ENCODE measurements around the gene SURF6. TPM values are rescaled to one million over a fixed set of nuclear protein-coding genes. Genes with fewer than 3 reads are reported as not detected.
A peak's percentile ranks its signal among the peaks of the same experiment; 100 is the strongest.

The SURF6 gene
- total RNA-seq, 4 donors from 2014 or later: 21.6 to 36.3 (median 31.5) TPM

- Histone ChIP-seq H3K4me1 (peaks cover 0 to 35% (median 11%) of the 10 kb centered on the region in 4 donors), H3K27ac (no peak overlapping the region), H3K27me3 (no peaks in the 10 kb centered on the region), H3K9me3 (no peaks in the 10 kb centered on the region), H3K36me3 (peaks cover 0 to 74% (median 6%) of the 10 kb centered on the region in 3 donors), H3K4me3 (no peak overlapping the region)
- TF ChIP-seq CTCF (IDR thresholded peaks at IDR 0.05) (no peak), EP300 (IDR thresholded peaks at IDR 0.05) (no peak), POLR2A (IDR thresholded peaks at IDR 0.05) (no peak)
- no peak for DNase-seq (ENCODE audit: low spot score in 2 of 2)
- 62 to 80% methylated on average over 9 to 11 of the region's 11 CpGs for WGBS, 2 donors
Measured at GRCh38 chr9:133342570-133342969, 6.6 kb upstream of the SURF6 start.

- no peaks in the 10 kb centered on the region for H3K27me3 ChIP-seq
- no peak for TF ChIP-seq POLR2A (IDR thresholded peaks at IDR 0.05)
- no peak for TF ChIP-seq EP300 (IDR thresholded peaks at IDR 0.05)
- no peak for TF ChIP-seq CTCF (IDR thresholded peaks at IDR 0.05)
- peaks cover 0 to 74% (median 6%) of the 10 kb centered on the region in 3 donors for H3K36me3 ChIP-seq
- H3K27ac ChIP-seq: no peak overlapping the region
- 78% methylated on average over 12 of the region's 12 CpGs for WGBS, 2 donors
- no peak for DNase-seq (ENCODE audit: low spot score in 2 of 2)
- H3K4me3 ChIP-seq: no peak overlapping the region
- no peaks in the 10 kb centered on the region for H3K9me3 ChIP-seq
- H3K4me1 ChIP-seq: peaks cover 0 to 37% (median 11%) of the 10 kb centered on the region in 4 donors
Measured at GRCh38 chr9:133342069-133342406, 6.0 kb upstream of the SURF6 start.

- H3K36me3 ChIP-seq: peaks cover 0 to 74% (median 6%) of the 10 kb centered on the region in 3 donors
- H3K4me1 ChIP-seq: peaks cover 0 to 37% (median 10%) of the 10 kb centered on the region in 4 donors
- peak in 1 of 2 donors; percentile 23 for DNase-seq (ENCODE audit: low spot score in 2 of 2)
- peak in 1 of 2 donors; percentile 9 for TF ChIP-seq POLR2A (IDR thresholded peaks at IDR 0.05)
- TF ChIP-seq CTCF (IDR thresholded peaks at IDR 0.05): no peak
- peak in 1 of 2 donors; percentile 11 for TF ChIP-seq EP300 (IDR thresholded peaks at IDR 0.05)
- H3K9me3 ChIP-seq: no peaks in the 10 kb centered on the region
- H3K27me3 ChIP-seq: no peaks in the 10 kb centered on the region
- peak overlapping the region in 2 of 4 donors; percentile 8 to 34 for H3K27ac ChIP-seq
- no peak overlapping the region for H3K4me3 ChIP-seq
- 82 to 84% methylated on average over 14 to 15 of the region's 15 CpGs for WGBS, 2 donors
Measured at GRCh38 chr9:133341369-133342068, 5.5 kb upstream of the SURF6 start.

GRCh38 chr9:133340916-133341315 is 4.9 kb upstream of the SURF6 start:
- Histone ChIP-seq H3K9me3 (no peaks in the 10 kb centered on the region), H3K27me3 (no peaks in the 10 kb centered on the region), H3K36me3 (peaks cover 0 to 73% (median 6%) of the 10 kb centered on the region in 3 donors), H3K27ac (peak overlapping the region in 2 of 4 donors; percentile 8 to 34), H3K4me1 (peaks cover 0 to 34% (median 5%) of the 10 kb centered on the region in 4 donors), H3K4me3 (no peak overlapping the region)
- TF ChIP-seq EP300 (IDR thresholded peaks at IDR 0.05) (no peak), CTCF (IDR thresholded peaks at IDR 0.05) (no peak), POLR2A (IDR thresholded peaks at IDR 0.05) (no peak)
- DNase-seq (ENCODE audit: low spot score in 2 of 2): no peak
- WGBS, 2 donors: 81 to 86% methylated on average over 11 to 13 of the region's 13 CpGs

- peak overlapping the region in 1 of 4 donors; percentile 0 for H3K27ac ChIP-seq
- 70 to 95% methylated on average over 2 to 3 of the region's 3 CpGs for whole genome bisulfite sequencing, 2 donors
Measured at GRCh38 chr9:133340256-133340655, 4.3 kb upstream of the SURF6 start.

More at GRCh38 chr9:133340256-133340655, 4.3 kb upstream of the SURF6 start:
- H3K27me3 ChIP-seq: no peaks in the 10 kb centered on the region
- H3K4me3 ChIP-seq: no peak overlapping the region
- H3K4me1 ChIP-seq: peaks cover 0 to 30% (median 8%) of the 10 kb centered on the region in 4 donors
- no peak for TF ChIP-seq EP300 (IDR thresholded peaks at IDR 0.05)
- TF ChIP-seq POLR2A (IDR thresholded peaks at IDR 0.05): no peak
- TF ChIP-seq CTCF (IDR thresholded peaks at IDR 0.05): no peak
- H3K9me3 ChIP-seq: no peaks in the 10 kb centered on the region
- no peak for DNase-seq (ENCODE audit: low spot score in 2 of 2)
- peaks cover 0 to 66% (median 6%) of the 10 kb centered on the region in 3 donors for H3K36me3 ChIP-seq
